Pancreas (tissue), 10 donors: ENCODE results near the gene VMO1. TPM values are rescaled to one million over a fixed set of nuclear protein-coding genes. Genes with fewer than 3 reads are reported as not detected.
A peak's percentile ranks its signal among the peaks of the same experiment; 100 is the strongest.

Source experiments
- ATAC-seq, 4 donors: fragments of 200-7000 bp; cut with Tn5 transposase; one replicate each; pipeline versions ENCODE4 v1.8.0 to v1.9.1; 2020; ENCODE audit warnings: mild to moderate bottlenecking in 4 of 4, moderate library complexity in 4 of 4
- DNase-seq, 6 donors: peaks; one replicate each; pipeline ENCODE4 v3.0.0-alpha.2; 2020
- FAIRE-seq: peaks from 2 replicates; lab custom pipeline; 2012; peaks lifted over from hg19 to GRCh38; lab: Jason Lieb, UNC
- H3K27ac ChIP-seq, 4 donors: fragments of 200-600 bp; sonication (generic); 1 replicate in 3 of 4; 2 replicates in 1 of 4; pipeline versions ENCODE4 v1.5.0 to v1.8.0; 2020
- H3K27me3 ChIP-seq, 4 donors: fragments of 200-600 bp; one replicate each; pipeline ENCODE4 v1.8.0; 2021
- H3K36me3 ChIP-seq, 3 donors: fragments of 200-600 bp; sonication (generic) in 1 of 3; one replicate each; pipeline versions ENCODE4 v1.5.0 to v1.8.0; 2020 to 2021
- H3K4me1 ChIP-seq, 3 donors: fragments of 200-600 bp; one replicate each; pipeline ENCODE4 v1.8.0; 2021
- H3K4me3 ChIP-seq, 4 donors: fragments of 200-600 bp; sonication (generic) in 2 of 4; one replicate each; pipeline versions ENCODE4 v1.5.0 to v1.8.0; 2020 to 2021
- H3K9me3 ChIP-seq, 4 donors: fragments of 200-600 bp; one replicate each; pipeline ENCODE4 v1.8.0; 2021
- WGBS, 2 donors: extraction: QIAGEN DNeasy Blood & Tissue Kit; methylation state at CpG; one replicate each; pipeline ENCODE4 v1.1.7; 2013; 5-methylcytosine and 5-hydroxymethylcytosine counted together
- intact Hi-C, 3 donors: fragments of 100-400 bp; cut with DNase I; formaldehyde crosslinking; loops; one replicate each; pipeline versions ENCODE4 v1.11.1 to v1.14.2; 2022
- polyA plus RNA-seq, 2 donors: library from polyadenylated mRNA; stranded (reverse); fragments of 200-250 nt; gene quantifications; one replicate each; pipeline ENCODE4 v1.2.3, GENCODE V29; 2013
- total RNA-seq, 6 donors: library from RNA; stranded (reverse); fragmentation: NEBNext Ultra II Directional in 4 of 6; extraction: Animal tissue kit (Norgen Biotek cat#: 25700) in 4 of 6; gene quantifications; one replicate each; pipeline versions ENCODE4 v1.2.1 to v1.2.4, GENCODE V29; 2021 to 2023
- TF ChIP-seq, protein P1 (sequence below), 4 donors: fragments of 200-600 bp; sonication (generic) in 3 of 4; IDR thresholded peaks; one replicate each; pipeline versions ENCODE4 v1.5.0 to v1.8.0; 2021; ENCODE audit warnings: antibody characterized with exemption in 4 of 4
- donor health status: healthy with polysubstance abuse.
- donor health status: DM: no; HTN: no; CAD: no; lungs with moderate emphysema.
- donor health status: DM: no; HTN: no; CAD: no.
- donor health status: control.
- donor health status: control.
- donor health status: Bipolar disorder and iron deficiency.
- donor health status: DM: yes; HTN: yes; CAD: no.
- donor health status: DM: no; HTN: no; CAD: no.
- donor health status: DM: no; HTN: no; CAD: no.
- donor health status: DM: yes; HTN: yes; CAD: no.

The VMO1 gene
- total and polyA plus RNA-seq, 8 donors: 0.28 to 2.2 (median 1.2) TPM; not detected in 1

DNA sequence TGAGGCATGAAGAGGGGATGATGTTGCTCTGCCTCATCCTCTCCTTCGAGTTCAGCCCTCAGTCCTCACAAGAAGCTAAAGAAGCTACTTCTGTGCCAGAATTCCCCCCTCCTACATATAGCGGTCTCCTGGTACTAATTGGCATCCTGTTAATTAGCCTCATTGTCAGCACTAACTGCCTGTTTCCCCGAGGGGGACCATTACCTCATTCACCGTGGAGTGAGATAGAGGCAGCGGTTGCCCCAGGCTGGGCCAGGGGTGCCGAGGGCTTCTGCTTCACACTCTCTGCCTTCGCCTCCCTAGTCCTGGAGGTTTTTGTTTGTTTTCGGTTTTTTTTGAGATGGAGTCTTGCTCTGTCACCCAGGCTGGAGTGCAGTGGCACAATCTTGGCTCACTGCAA lies 41.2 kb upstream of the VMO1 start:
- Histone ChIP-seq H3K27ac (no peak overlapping the region), H3K4me3 (no peak overlapping the region), H3K9me3 (no peaks in the 10 kb centered on the region), H3K4me1 (no peaks in the 10 kb centered on the region), H3K36me3 (no peaks in the 10 kb centered on the region), H3K27me3 (no peaks in the 10 kb centered on the region)
- FAIRE-seq (no peak), ATAC-seq (no peak), DNase-seq (no peak)
- TF ChIP-seq, protein P1, sequence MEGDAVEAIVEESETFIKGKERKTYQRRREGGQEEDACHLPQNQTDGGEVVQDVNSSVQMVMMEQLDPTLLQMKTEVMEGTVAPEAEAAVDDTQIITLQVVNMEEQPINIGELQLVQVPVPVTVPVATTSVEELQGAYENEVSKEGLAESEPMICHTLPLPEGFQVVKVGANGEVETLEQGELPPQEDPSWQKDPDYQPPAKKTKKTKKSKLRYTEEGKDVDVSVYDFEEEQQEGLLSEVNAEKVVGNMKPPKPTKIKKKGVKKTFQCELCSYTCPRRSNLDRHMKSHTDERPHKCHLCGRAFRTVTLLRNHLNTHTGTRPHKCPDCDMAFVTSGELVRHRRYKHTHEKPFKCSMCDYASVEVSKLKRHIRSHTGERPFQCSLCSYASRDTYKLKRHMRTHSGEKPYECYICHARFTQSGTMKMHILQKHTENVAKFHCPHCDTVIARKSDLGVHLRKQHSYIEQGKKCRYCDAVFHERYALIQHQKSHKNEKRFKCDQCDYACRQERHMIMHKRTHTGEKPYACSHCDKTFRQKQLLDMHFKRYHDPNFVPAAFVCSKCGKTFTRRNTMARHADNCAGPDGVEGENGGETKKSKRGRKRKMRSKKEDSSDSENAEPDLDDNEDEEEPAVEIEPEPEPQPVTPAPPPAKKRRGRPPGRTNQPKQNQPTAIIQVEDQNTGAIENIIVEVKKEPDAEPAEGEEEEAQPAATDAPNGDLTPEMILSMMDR (IDR thresholded peaks at IDR 0.05): no peak
- intact Hi-C loops: no loop called here
- 80 to 82% methylated on average over 8 of the region's 8 CpGs for WGBS, 2 donors

- WGBS, 2 donors: 52 to 55% methylated on average over 12 of the region's 12 CpGs
- no peak for FAIRE-seq
- H3K36me3 ChIP-seq: no peaks in the 10 kb centered on the region
- peak in 1 of 4 donors; percentile 12 for ATAC-seq
- TF ChIP-seq, protein P1 (IDR thresholded peaks at IDR 0.05): no peak
- no peaks in the 10 kb centered on the region for H3K4me1 ChIP-seq
- intact Hi-C loops: no loop called here
- H3K4me3 ChIP-seq: no peak overlapping the region
- no peaks in the 10 kb centered on the region for H3K27me3 ChIP-seq
- no peak overlapping the region for H3K27ac ChIP-seq
- H3K9me3 ChIP-seq: no peaks in the 10 kb centered on the region
- DNase-seq: peak in 1 of 6 donors; percentile 29
Measured at GRCh38 chr17:4823373-4824089, 37.4 kb upstream of the VMO1 start.

GRCh38 chr17:4822835-4823234 lies 36.7 kb upstream of the VMO1 start:
- Histone ChIP-seq H3K27ac (no peak overlapping the region), H3K27me3 (no peaks in the 10 kb centered on the region), H3K36me3 (no peaks in the 10 kb centered on the region), H3K4me3 (no peak overlapping the region), H3K9me3 (no peaks in the 10 kb centered on the region), H3K4me1 (no peaks in the 10 kb centered on the region)
- intact Hi-C loops: no loop called here
- WGBS, 2 donors: 79 to 89% methylated on average over 3 of the region's 3 CpGs
- TF ChIP-seq, protein P1 (IDR thresholded peaks at IDR 0.05): no peak
- ATAC-seq (no peak), FAIRE-seq (no peak), DNase-seq (no peak)

- intact Hi-C loops: no loop called here
- no peaks in the 10 kb centered on the region for H3K27me3 ChIP-seq
- H3K27ac ChIP-seq: no peak overlapping the region
- no peak for FAIRE-seq
- no peaks in the 10 kb centered on the region for H3K9me3 ChIP-seq
- H3K4me3 ChIP-seq: no peak overlapping the region
- H3K4me1 ChIP-seq: no peaks in the 10 kb centered on the region
- DNase-seq: no peak
- ATAC-seq: no peak
- no peaks in the 10 kb centered on the region for H3K36me3 ChIP-seq
- 75 to 78% methylated on average over 12 of the region's 12 CpGs for WGBS, 2 donors
- TF ChIP-seq, protein P1 (IDR thresholded peaks at IDR 0.05): no peak
Measured at GRCh38 chr17:4818276-4818675, 32.1 kb upstream of the VMO1 start.

- H3K4me3 ChIP-seq: no peak overlapping the region
- FAIRE-seq (no peak), DNase-seq (no peak), ATAC-seq (no peak)
- TF ChIP-seq, protein P1 (IDR thresholded peaks at IDR 0.05): no peak
- H3K4me1 ChIP-seq: no peaks in the 10 kb centered on the region
- 84 to 87% methylated on average over 13 of the region's 13 CpGs for WGBS, 2 donors
- no peaks in the 10 kb centered on the region for H3K27me3 ChIP-seq
- H3K36me3 ChIP-seq: no peaks in the 10 kb centered on the region
- intact Hi-C loops: no loop called here
- H3K9me3 ChIP-seq: no peaks in the 10 kb centered on the region
- H3K27ac ChIP-seq: no peak overlapping the region
Measured at GRCh38 chr17:4816826-4817225, 30.7 kb upstream of the VMO1 start.
